Naive B cell (primary cell): Measurements from ENCODE around the gene DAGLA. TPM values are rescaled to one million over a fixed set of nuclear protein-coding genes. Genes with fewer than 3 reads are reported as not detected.

ENCODE experiments used
- ATAC-seq, 2 donors: fragments of 150-1000 bp; cut with Tn5 transposase; 2 replicates each; pipeline ENCODE4 v1.10.0; 2021; ENCODE audit warnings: low read depth in 2 of 2, mild to moderate bottlenecking in 2 of 2, moderate library complexity in 2 of 2
- DNase-seq: peaks from one replicate; pipeline ENCODE4 v3.0.0; 2022
- H3K27ac Mint-ChIP-seq, 6 donors: one replicate each; pipeline ENCODE4 v1.8.0; 2020 to 2022; ENCODE audit warnings: mild to moderate bottlenecking in 6 of 6, mixed read lengths in 6 of 6, moderate library complexity in 5 of 6, inconsistent platforms in 2 of 6
- H3K27me3 Mint-ChIP-seq, 3 donors: one replicate each; pipeline ENCODE4 v1.8.0; 2021 to 2022; ENCODE audit warnings: mixed read lengths in 3 of 3, mild to moderate bottlenecking in 1 of 3
- H3K36me3 Mint-ChIP-seq, 2 donors: one replicate each; pipeline ENCODE4 v1.8.0; 2020 to 2022; ENCODE audit warnings: mixed read lengths in 2 of 2, inconsistent platforms in 1 of 2, mild to moderate bottlenecking in 1 of 2
- H3K4me1 Mint-ChIP-seq, 3 donors: one replicate each; pipeline ENCODE4 v1.8.0; 2020 to 2022; ENCODE audit warnings: mixed read lengths in 3 of 3, inconsistent platforms in 1 of 3, mild to moderate bottlenecking in 1 of 3, moderate library complexity in 1 of 3
- H3K4me3 Mint-ChIP-seq, 8 donors: one replicate each; pipeline ENCODE4 v1.8.0; 2020 to 2022; ENCODE audit warnings: mild to moderate bottlenecking in 8 of 8, mixed read lengths in 8 of 8, moderate library complexity in 8 of 8, inconsistent platforms in 2 of 8
- H3K9me3 Mint-ChIP-seq, 7 donors: one replicate each; pipeline ENCODE4 v1.8.0; 2020 to 2022; ENCODE audit warnings: mixed read lengths in 7 of 7, mild to moderate bottlenecking in 5 of 7, inconsistent platforms in 2 of 7, moderate library complexity in 1 of 7
- polyA plus RNA-seq, 6 donors: library from polyadenylated mRNA; unstranded; fragments of 300-500 nt; fragmentation: Illumina TruSeq; gene quantifications; one replicate each; pipeline ENCODE4 v1.2.3, GENCODE V29; 2021; ENCODE audit warnings: low read depth in 6 of 6

DAGLA gene
- polyA plus RNA-seq, 6 donors from 2014 or later = not detected

GRCh38 chr11:61745781-61746441 is 65.7 kb downstream of the DAGLA start:
- Mint-ChIP-seq H3K4me1 (no peaks in the 10 kb centered on the region), H3K27ac (no peak overlapping the region), H3K27me3 (peaks cover 10 to 22% (median 16%) of the 10 kb centered on the region in 3 donors), H3K9me3 (no peaks in the 10 kb centered on the region), H3K4me3 (no peak overlapping the region), H3K36me3 (no peaks in the 10 kb centered on the region)
- no peak for ATAC-seq
- no peak for DNase-seq

GRCh38 chr11:61746442-61747191 is 66.4 kb downstream of the DAGLA start:
- Mint-ChIP-seq H3K4me1 (no peaks in the 10 kb centered on the region), H3K36me3 (no peaks in the 10 kb centered on the region), H3K4me3 (no peak overlapping the region), H3K27me3 (peaks cover 14 to 29% (median 22%) of the 10 kb centered on the region in 3 donors), H3K27ac (no peak overlapping the region), H3K9me3 (no peaks in the 10 kb centered on the region)
- no peak for ATAC-seq
- no peak for DNase-seq

- Mint-ChIP-seq H3K9me3 (no peaks in the 10 kb centered on the region), H3K4me3 (no peak overlapping the region), H3K4me1 (peaks cover 0 to 4% (median 4%) of the 10 kb centered on the region in 3 donors), H3K27me3 (peaks cover 14 to 34% (median 27%) of the 10 kb centered on the region in 3 donors), H3K36me3 (no peaks in the 10 kb centered on the region), H3K27ac (no peak overlapping the region)
- DNase-seq = peak; percentile 26
- ATAC-seq = peak; percentile 29 to 39
These were observed 67.2 kb downstream of the DAGLA start for GRCh38 chr11:61747192-61747966.

- DNase-seq = no peak
- Mint-ChIP-seq H3K27ac (no peak overlapping the region), H3K27me3 (peaks cover 15 to 36% (median 29%) of the 10 kb centered on the region in 3 donors), H3K36me3 (no peaks in the 10 kb centered on the region), H3K9me3 (no peaks in the 10 kb centered on the region), H3K4me3 (peak overlapping the region in 1 of 8 donors; percentile 15), H3K4me1 (peaks cover 1 to 6% (median 5%) of the 10 kb centered on the region in 3 donors)
- no peak for ATAC-seq
These were observed 67.7 kb downstream of the DAGLA start for GRCh38 chr11:61747967-61748285.

GRCh38 chr11:61749591-61750217 is 69.5 kb downstream of the DAGLA start:
- no peaks in the 10 kb centered on the region for H3K36me3 Mint-ChIP-seq
- peak overlapping the region in 1 of 6 donors; percentile 13 for H3K27ac Mint-ChIP-seq
- H3K9me3 Mint-ChIP-seq = no peaks in the 10 kb centered on the region
- no peak overlapping the region for H3K4me3 Mint-ChIP-seq
- H3K4me1 Mint-ChIP-seq = peaks cover 5 to 13% (median 10%) of the 10 kb centered on the region in 3 donors
- DNase-seq = no peak
- H3K27me3 Mint-ChIP-seq = peaks cover 21 to 50% (median 46%) of the 10 kb centered on the region in 3 donors
- no peak for ATAC-seq

- no peak overlapping the region for H3K27ac Mint-ChIP-seq
- peak overlapping the region in 5 of 8 donors; percentile 4 to 72 (median 40) for H3K4me3 Mint-ChIP-seq
- peaks cover 21 to 50% (median 47%) of the 10 kb centered on the region in 3 donors for H3K27me3 Mint-ChIP-seq
- no peaks in the 10 kb centered on the region for H3K9me3 Mint-ChIP-seq
- ATAC-seq = no peak
- peaks cover 5 to 13% (median 10%) of the 10 kb centered on the region in 3 donors for H3K4me1 Mint-ChIP-seq
- no peaks in the 10 kb centered on the region for H3K36me3 Mint-ChIP-seq
- no peak for DNase-seq
These were observed 70.6 kb downstream of the DAGLA start for GRCh38 chr11:61750631-61751273.

GRCh38 chr11:61751384-61751783 is 71.2 kb downstream of the DAGLA start:
- Mint-ChIP-seq H3K9me3 (no peaks in the 10 kb centered on the region), H3K36me3 (no peaks in the 10 kb centered on the region), H3K4me1 (peaks cover 5 to 16% (median 13%) of the 10 kb centered on the region in 3 donors), H3K27me3 (peaks cover 21 to 50% (median 50%) of the 10 kb centered on the region in 3 donors), H3K27ac (no peak overlapping the region), H3K4me3 (peak overlapping the region in 6 of 8 donors; percentile 30 to 90 (median 55))
- DNase-seq = no peak
- no peak for ATAC-seq

GRCh38 chr11:61752117-61752924 is 72.1 kb downstream of the DAGLA start, which contains the start of gene MYRF:
Gene MYRF (plus strand): TSS chr11:61752636. CDS start chr11:61752745, 109 bp downstream.
- H3K27me3 Mint-ChIP-seq = peaks cover 21 to 53% (median 50%) of the 10 kb centered on the region in 3 donors
- ATAC-seq (peak; percentile 89), DNase-seq (peak; percentile 44)
- peak within 1 kb of the TSS; percentile 12 to 90 (median 78) for H3K4me3 Mint-ChIP-seq
- H3K9me3 Mint-ChIP-seq = no peaks in the 10 kb centered on the region
- peaks cover 13 to 20% (median 14%) of the 10 kb centered on the region in 3 donors for H3K4me1 Mint-ChIP-seq
- H3K27ac Mint-ChIP-seq = peak within 1 kb of the TSS in 3 of 6 donors; percentile 3 to 72 (median 59)
- H3K36me3 Mint-ChIP-seq = no peaks in the 10 kb centered on the region

GRCh38 chr11:61752925-61753521 is 72.8 kb downstream of the DAGLA start:
- Mint-ChIP-seq H3K9me3 (no peaks in the 10 kb centered on the region), H3K27me3 (peaks cover 21 to 53% (median 50%) of the 10 kb centered on the region in 3 donors), H3K27ac (peak overlapping the region in 1 of 6 donors; percentile 59), H3K4me1 (peaks cover 13 to 20% (median 14%) of the 10 kb centered on the region in 3 donors), H3K4me3 (peak overlapping the region; percentile 12 to 85 (median 76)), H3K36me3 (no peaks in the 10 kb centered on the region)
- no peak for DNase-seq
- peak; percentile 17 to 27 for ATAC-seq

- Mint-ChIP-seq H3K27ac (peak overlapping the region in 1 of 6 donors; percentile 3), H3K9me3 (no peaks in the 10 kb centered on the region), H3K4me1 (peaks cover 13 to 20% (median 14%) of the 10 kb centered on the region in 3 donors), H3K36me3 (no peaks in the 10 kb centered on the region), H3K4me3 (peak overlapping the region in 7 of 8 donors; percentile 42 to 85 (median 76)), H3K27me3 (peaks cover 21 to 51% (median 45%) of the 10 kb centered on the region in 3 donors)
- ATAC-seq (no peak), DNase-seq (no peak)
These were observed 73.5 kb downstream of the DAGLA start for GRCh38 chr11:61753672-61754071.

GRCh38 chr11:61754534-61755482 is 74.6 kb downstream of the DAGLA start:
- Mint-ChIP-seq H3K36me3 (no peaks in the 10 kb centered on the region), H3K4me3 (no peak overlapping the region), H3K27me3 (peaks cover 16 to 41% (median 34%) of the 10 kb centered on the region in 3 donors), H3K27ac (no peak overlapping the region), H3K4me1 (peaks cover 13 to 20% (median 14%) of the 10 kb centered on the region in 3 donors), H3K9me3 (no peaks in the 10 kb centered on the region)
- ATAC-seq (no peak), DNase-seq (no peak)
